Heart left ventricle (tissue), 13 donors: ENCODE results near the gene ELFN1.

Experiments used
- CTCF ChIP-seq, 12 donors: fragments of 200-600 bp; sonication (generic) in 4 of 12; IDR thresholded peaks; one replicate each; pipeline versions ENCODE4 v1.5.0 to v1.8.0; 2018 to 2022; ENCODE audit warnings: antibody characterized with exemption in 12 of 12, mild to moderate bottlenecking in 5 of 12
- POLR2A ChIP-seq, 2 donors: fragments of 450-650 bp; IDR thresholded peaks; one replicate each; pipeline ENCODE4 v1.6.1; 2017; ENCODE audit warnings: antibody characterized with exemption in 2 of 2, mild to moderate bottlenecking in 2 of 2, moderate library complexity in 2 of 2
- donor health status: ischemic (EF 13 %, LVEDD 7.1; RV severe dilation, severe dysfunction).
- donor health status: DM: no; HTN: yes; CAD: no.
- donor health status: DM: no; HTN: no; CAD: no.
- donor health status: ischemic (EF 25% LVEDD 6.9; RV normal size, moderate dysfunction).
- donor health status: ischemic (EF 25% LVEDD 5.7; RV mildly dilated, moderate dysfunction).
- donor health status: ischemic (EF 35%, LVEDD 5.7; RV mildly dilated, moderate dysfunction).
- donor health status: nonischemic (EF 11% LVEDD 7.7; RV severe dilation, severe dysfunction).
- donor health status: DM: yes; HTN: yes; CAD: no.
- donor health status: PGD.
- donor health status: ischemic (EF 29% LVEDD 5.4; RV normal size, mild dysfunction).
- donor health status: nonischemic (EF 23%, LVEDD 6.1; RV moderate dilation, normal function).

GRCh38 chr7:1650363-1651030 lies 19.6 kb upstream of the ELFN1 start:
- no peak for TF ChIP-seq CTCF (IDR thresholded peaks at IDR 0.05)
- no peak for TF ChIP-seq POLR2A (IDR thresholded peaks at IDR 0.05)
